NOMO-1 treated with DMSO at 0.1 percent for 48 hours (cell line): ENCODE results near the gene HMGA1.

Source experiments
- DNase-seq: peaks from one replicate; lab custom pipeline; 2025; ENCODE audit not compliant: unreplicated experiment; lab: John Stamatoyannopoulos, UW

Gene HMGA1

DNA sequence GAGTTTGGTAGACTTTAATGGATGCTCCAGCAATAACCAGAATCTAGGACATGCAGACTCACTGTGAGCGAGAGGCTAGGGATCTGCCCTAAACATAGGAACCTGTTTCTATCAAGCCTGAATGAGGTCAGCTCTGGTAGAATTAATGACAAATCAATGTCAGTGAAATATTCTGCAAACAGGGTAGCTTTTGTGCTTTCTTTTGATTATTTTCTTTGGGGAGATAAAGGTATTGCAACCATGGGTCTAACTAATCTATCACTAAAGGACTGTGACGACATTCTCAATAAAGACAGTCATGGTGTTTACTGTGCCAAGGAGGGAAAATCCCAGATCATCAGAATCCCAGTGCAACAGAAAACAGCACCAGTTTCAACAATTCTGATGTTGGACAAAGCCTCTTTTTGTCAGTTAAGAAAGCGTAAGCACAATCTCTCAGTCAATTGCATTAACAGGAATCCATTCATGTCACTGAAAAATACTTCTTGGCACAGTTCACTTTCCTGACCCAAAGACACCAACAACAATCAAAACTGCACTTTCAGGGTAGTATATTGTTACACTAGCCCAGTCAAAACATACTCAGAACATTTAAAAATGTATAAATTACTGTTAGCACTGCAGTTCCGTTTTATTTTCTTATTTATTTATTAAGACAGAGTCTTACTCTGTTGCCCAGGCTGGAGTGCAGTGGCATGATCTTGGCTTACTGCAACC lies 48.9 kb downstream of the HMGA1 start:
- DNase-seq, result no peak

DNA sequence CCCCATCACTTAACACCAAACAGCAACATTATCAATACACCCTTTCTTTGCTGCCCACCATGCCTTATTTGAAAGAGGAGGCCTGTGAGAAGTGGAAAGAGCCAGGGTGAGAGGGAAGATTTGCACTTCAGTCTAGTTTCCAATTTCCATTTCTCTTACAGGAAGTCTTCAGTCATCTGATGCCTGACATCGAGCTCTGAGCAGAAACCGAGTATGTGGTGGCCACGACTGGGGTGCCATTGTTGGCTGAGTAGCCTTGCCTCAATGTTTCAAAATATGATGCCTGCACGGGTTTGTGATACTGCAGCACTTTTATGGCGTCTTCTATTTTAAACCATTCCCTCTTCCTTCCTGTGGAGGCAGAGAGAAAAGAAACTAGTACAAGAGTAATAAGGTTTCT lies 51.9 kb downstream of the HMGA1 start:
- DNase-seq, result no peak

DNA sequence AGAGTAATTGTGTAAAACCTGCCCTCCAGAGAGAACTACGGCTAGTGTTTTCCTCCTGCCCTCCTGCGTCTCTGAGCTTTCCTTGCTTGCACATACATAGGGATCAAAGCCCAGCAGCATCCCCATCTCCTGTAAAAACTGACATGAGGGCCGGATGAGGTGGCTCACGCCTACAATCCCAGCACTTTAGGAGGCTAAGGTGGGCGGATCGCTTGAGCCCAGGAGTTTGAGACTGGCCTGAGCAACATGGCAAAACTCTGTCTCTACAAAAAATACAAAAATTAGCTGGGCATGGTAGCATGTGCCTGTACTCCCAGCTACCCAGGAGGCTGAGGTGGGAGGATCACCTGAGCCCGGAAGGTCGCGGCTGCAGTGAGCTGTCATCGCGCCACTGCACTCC lies 52.5 kb downstream of the HMGA1 start:
- DNase-seq, result no peak

DNA sequence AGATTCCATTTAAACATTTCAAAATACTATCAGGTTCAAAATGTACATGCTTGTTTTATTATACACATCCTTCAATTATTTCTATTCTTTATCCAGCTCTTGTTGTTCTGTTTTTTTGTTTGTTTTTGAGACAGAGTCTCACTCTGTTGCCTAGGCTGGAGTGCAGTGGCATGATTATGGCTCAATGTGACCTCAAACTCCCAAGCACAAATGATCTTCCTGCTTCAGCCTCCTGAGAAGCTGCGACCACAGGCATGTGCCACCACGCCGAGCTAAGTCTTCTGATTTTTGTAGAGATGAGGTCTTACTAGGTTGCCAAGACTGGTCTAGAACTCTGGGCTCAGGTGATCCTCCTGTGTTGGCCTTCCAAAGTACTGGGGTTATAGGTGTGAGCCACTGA lies 56.3 kb downstream of the HMGA1 start:
- DNase-seq, result no peak

DNA sequence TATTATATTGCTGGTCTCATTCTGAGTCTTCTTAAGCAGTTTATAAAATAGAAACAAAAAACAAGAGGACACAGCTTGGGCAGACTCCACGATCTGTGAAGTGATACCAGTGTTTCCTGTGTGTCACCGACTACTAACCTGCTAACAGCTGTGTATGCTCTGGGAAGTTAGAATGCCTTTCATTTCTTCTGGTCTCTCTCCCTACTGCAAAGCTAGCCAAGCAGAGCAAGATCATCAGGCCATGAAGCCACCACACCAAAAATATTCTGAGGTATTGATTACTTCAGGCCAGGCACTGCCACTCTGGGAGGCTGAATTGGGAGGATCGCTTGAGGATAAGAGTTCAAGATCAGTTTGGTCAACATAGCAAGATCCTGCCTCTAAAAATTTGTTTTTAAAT lies 59.0 kb downstream of the HMGA1 start:
- no peak for DNase-seq
